GM21423 (cell line): ENCODE measurements around the gene ATP6V0D1.

ENCODE experiments used
- ATAC-seq: cut with Tn5 transposase; IDR thresholded peaks from one replicate; pipeline ENCODE4 v1.9.1; 2021; ENCODE audit warnings: mild to moderate bottlenecking, moderate library complexity; ENCODE audit not compliant: unreplicated experiment

ATP6V0D1 gene

GRCh38 chr16:67445913-67446907 is 34.7 kb downstream of the ATP6V0D1 start:
- no peak for ATAC-seq

GRCh38 chr16:67445441-67445912 is 35.5 kb downstream of the ATP6V0D1 start:
- no peak for ATAC-seq

GRCh38 chr16:67445126-67445426 is 35.9 kb downstream of the ATP6V0D1 start:
- ATAC-seq: no peak

GRCh38 chr16:67444259-67445125 is 36.5 kb downstream of the ATP6V0D1 start:
- ATAC-seq: no peak

- ATAC-seq: no peak
Measured at GRCh38 chr16:67443265-67443664, 37.7 kb downstream of the ATP6V0D1 start.

- no peak for ATAC-seq
Measured at GRCh38 chr16:67442581-67443255, 38.2 kb downstream of the ATP6V0D1 start.

GRCh38 chr16:67441907-67442306 is 39.0 kb downstream of the ATP6V0D1 start:
- no peak for ATAC-seq

GRCh38 chr16:67441271-67441753 is 39.6 kb downstream of the ATP6V0D1 start:
- no peak for ATAC-seq

GRCh38 chr16:67438824-67439393 is 42.0 kb downstream of the ATP6V0D1 start:
- no peak for ATAC-seq

- ATAC-seq: no peak
Measured at GRCh38 chr16:67438098-67438791, 42.7 kb downstream of the ATP6V0D1 start.

GRCh38 chr16:67437513-67437912 is 43.4 kb downstream of the ATP6V0D1 start:
- no peak for ATAC-seq

- no peak for ATAC-seq
Measured at GRCh38 chr16:67436640-67437193, 44.2 kb downstream of the ATP6V0D1 start.

GRCh38 chr16:67435758-67436164 is 45.2 kb downstream of the ATP6V0D1 start:
- ATAC-seq: no peak

GRCh38 chr16:67433131-67433719 is 47.7 kb downstream of the ATP6V0D1 start:
- ATAC-seq: no peak

GRCh38 chr16:67432506-67432890 is 48.5 kb downstream of the ATP6V0D1 start:
- ATAC-seq: no peak

- no peak for ATAC-seq
Measured at GRCh38 chr16:67431775-67432505, 49.0 kb downstream of the ATP6V0D1 start.

GRCh38 chr16:67430977-67431774 is 49.8 kb downstream of the ATP6V0D1 start, which contains the start of gene HSD11B2:
Gene HSD11B2 (plus strand): TSS chr16:67431121. CDS start chr16:67431249, 128 bp downstream.
- ATAC-seq: no peak
